Psoas muscle (tissue), 8 donors: Measurements from ENCODE around the gene CDK14. TPM values are rescaled to one million over a fixed set of nuclear protein-coding genes. Genes with fewer than 3 reads are reported as not detected.

Experiments
- ATAC-seq, 4 donors: fragments of 200-7000 bp; cut with Tn5 transposase; one replicate each; pipeline ENCODE4 v1.9.1; 2020; ENCODE audit warnings: moderate library complexity in 3 of 4, mild to moderate bottlenecking in 2 of 4
- DNase-seq, 2 donors: peaks; one replicate each; pipeline ENCODE4 v3.0.0-alpha.2; 2020
- H3K27ac ChIP-seq: fragments of 200-600 bp; one replicate; pipeline ENCODE4 v1.8.0; 2022
- H3K27me3 ChIP-seq, 3 donors: fragments of 200-600 bp in 1 of 3; one replicate each; pipeline versions ENCODE4 v1.6.1 to v1.8.0; 2013 to 2022; ENCODE audit warnings: low read length in 2 of 3, mild to moderate bottlenecking in 2 of 3, moderate library complexity in 1 of 3; ENCODE audit not compliant: insufficient read depth in 3 of 3
- H3K36me3 ChIP-seq, 2 donors: fragments of 200-600 bp in 1 of 2; one replicate each; pipeline versions ENCODE4 v1.6.1 to v1.8.0; 2013 to 2022; ENCODE audit warnings: low read depth in 1 of 2, mild to moderate bottlenecking in 1 of 2, moderate library complexity in 1 of 2; ENCODE audit not compliant: insufficient read depth in 1 of 2
- H3K4me1 ChIP-seq: fragments of 200-600 bp; one replicate; pipeline ENCODE4 v1.8.0; 2022
- H3K4me3 ChIP-seq: fragments of 200-600 bp; one replicate; pipeline ENCODE4 v1.8.0; 2022; ENCODE audit warnings: mild to moderate bottlenecking
- H3K9me3 ChIP-seq: fragments of 200-600 bp; one replicate; pipeline ENCODE4 v1.8.0; 2022
- WGBS, 3 donors: extraction: QIAGEN DNeasy Blood & Tissue Kit; methylation state at CpG; one replicate each; pipeline versions ENCODE4 v1.1.6 to v1.1.7; 2013; 5-methylcytosine and 5-hydroxymethylcytosine counted together
- intact Hi-C, 2 donors: fragments of 100-400 bp; cut with DNase I; formaldehyde crosslinking; loops; one replicate each; pipeline versions ENCODE4 v1.11.0 to v1.14.2; 2022
- polyA plus RNA-seq, 3 donors: library from polyadenylated mRNA; stranded (reverse); fragments of 200-250 nt; gene quantifications; one replicate each; pipeline ENCODE4 v1.2.3, GENCODE V29; 2013
- total RNA-seq, 4 donors: library from RNA; stranded (reverse); fragmentation: NEBNext Ultra II Directional in 2 of 4; extraction: Animal tissue kit (Norgen Biotek cat#: 25700) in 2 of 4; gene quantifications; one replicate each; pipeline versions ENCODE4 v1.2.1 to v1.2.4, GENCODE V29; 2021 to 2023
- TF ChIP-seq, protein P1 (sequence below): fragments of 200-600 bp; IDR thresholded peaks from one replicate; pipeline ENCODE4 v1.8.0; 2022; ENCODE audit warnings: antibody characterized with exemption
- donor health status: healthy with polysubstance abuse.
- donor health status: DM: no; HTN: no; CAD: no; lungs with moderate emphysema.
- donor health status: Bipolar disorder and iron deficiency.
- donor health status: healthy.
- donor health status: DM: yes; HTN: yes; CAD: no.
- donor health status: DM: no; HTN: no; CAD: no.
- donor health status: DM: no; HTN: no; CAD: no.
- donor health status: DM: yes; HTN: yes; CAD: no.

Gene CDK14
- total and polyA plus RNA-seq, 7 donors, result 1.7 to 16.6 (median 10.6) TPM

DNA sequence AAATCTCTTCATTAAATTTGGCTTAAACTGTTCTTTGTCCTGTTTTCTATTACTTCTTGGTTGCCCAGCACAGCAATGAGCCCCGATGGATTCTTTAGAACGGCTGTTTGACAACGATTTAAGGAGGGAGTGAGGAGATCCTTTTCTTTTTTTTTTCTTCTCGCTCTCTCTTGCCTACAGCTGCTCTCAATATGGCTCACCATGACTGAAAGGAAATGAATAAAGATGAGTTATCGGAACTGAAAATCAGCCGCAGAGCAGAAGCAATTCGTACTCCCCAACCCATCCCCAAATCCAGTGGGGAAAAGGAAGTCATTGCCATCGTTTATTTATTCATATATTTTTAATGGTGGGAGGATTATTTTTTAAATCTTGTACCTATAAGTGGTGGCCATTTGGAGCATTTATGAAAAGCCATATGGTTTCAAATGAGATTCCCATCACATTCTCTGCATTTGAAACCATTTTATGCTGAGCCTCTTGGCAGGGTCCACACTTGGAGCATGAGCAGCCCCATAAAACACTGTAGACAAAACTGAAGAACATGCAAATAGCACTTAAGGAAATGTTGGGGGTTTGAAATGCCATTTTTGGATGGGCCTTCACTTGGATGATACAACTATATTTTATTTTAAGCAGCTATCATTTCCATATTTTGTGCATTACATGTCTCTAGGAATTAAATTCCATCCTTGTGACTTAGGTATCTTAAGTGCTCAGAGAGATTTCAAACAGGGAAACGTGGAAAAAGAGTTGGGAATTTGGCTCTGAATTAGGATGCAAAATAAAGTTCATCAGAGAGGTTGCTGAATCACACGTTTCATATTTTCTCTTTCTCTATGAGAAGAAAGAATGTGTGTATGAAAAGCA lies 560.4 kb downstream of the CDK14 start:
- 84 to 86% (median 85%) methylated on average over 10 of the region's 10 CpGs for WGBS, 3 donors
- no peak for DNase-seq
- no peaks in the 10 kb centered on the region for H3K27me3 ChIP-seq
- intact Hi-C loops, result no loop called here
- H3K4me1 ChIP-seq, result no peaks in the 10 kb centered on the region
- ATAC-seq, result no peak
- H3K9me3 ChIP-seq, result no peaks in the 10 kb centered on the region
- TF ChIP-seq, protein P1, sequence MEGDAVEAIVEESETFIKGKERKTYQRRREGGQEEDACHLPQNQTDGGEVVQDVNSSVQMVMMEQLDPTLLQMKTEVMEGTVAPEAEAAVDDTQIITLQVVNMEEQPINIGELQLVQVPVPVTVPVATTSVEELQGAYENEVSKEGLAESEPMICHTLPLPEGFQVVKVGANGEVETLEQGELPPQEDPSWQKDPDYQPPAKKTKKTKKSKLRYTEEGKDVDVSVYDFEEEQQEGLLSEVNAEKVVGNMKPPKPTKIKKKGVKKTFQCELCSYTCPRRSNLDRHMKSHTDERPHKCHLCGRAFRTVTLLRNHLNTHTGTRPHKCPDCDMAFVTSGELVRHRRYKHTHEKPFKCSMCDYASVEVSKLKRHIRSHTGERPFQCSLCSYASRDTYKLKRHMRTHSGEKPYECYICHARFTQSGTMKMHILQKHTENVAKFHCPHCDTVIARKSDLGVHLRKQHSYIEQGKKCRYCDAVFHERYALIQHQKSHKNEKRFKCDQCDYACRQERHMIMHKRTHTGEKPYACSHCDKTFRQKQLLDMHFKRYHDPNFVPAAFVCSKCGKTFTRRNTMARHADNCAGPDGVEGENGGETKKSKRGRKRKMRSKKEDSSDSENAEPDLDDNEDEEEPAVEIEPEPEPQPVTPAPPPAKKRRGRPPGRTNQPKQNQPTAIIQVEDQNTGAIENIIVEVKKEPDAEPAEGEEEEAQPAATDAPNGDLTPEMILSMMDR, result no peak
- no peak overlapping the region for H3K27ac ChIP-seq
- no peaks in the 10 kb centered on the region for H3K36me3 ChIP-seq
- H3K4me3 ChIP-seq, result no peak overlapping the region

GRCh38 chr7:91157579-91158320 lies 561.6 kb downstream of the CDK14 start:
- Histone ChIP-seq H3K4me3 (no peak overlapping the region), H3K36me3 (no peaks in the 10 kb centered on the region), H3K9me3 (no peaks in the 10 kb centered on the region), H3K27ac (no peak overlapping the region), H3K27me3 (no peaks in the 10 kb centered on the region), H3K4me1 (no peaks in the 10 kb centered on the region)
- DNase-seq (no peak), ATAC-seq (no peak)
- intact Hi-C loops, result no loop called here
- WGBS, 3 donors, result 80 to 82% (median 80%) methylated on average over 6 of the region's 6 CpGs
- TF ChIP-seq, protein P1, result no peak

- Histone ChIP-seq H3K27me3 (no peaks in the 10 kb centered on the region), H3K27ac (no peak overlapping the region), H3K9me3 (no peaks in the 10 kb centered on the region), H3K4me3 (no peak overlapping the region), H3K36me3 (no peaks in the 10 kb centered on the region), H3K4me1 (no peaks in the 10 kb centered on the region)
- TF ChIP-seq, protein P1, result no peak
- intact Hi-C loops, result no loop called here
- 56 to 64% (median 62%) methylated on average over 6 of the region's 6 CpGs for WGBS, 3 donors
- DNase-seq, result no peak
- ATAC-seq, result no peak
These were observed 566.3 kb downstream of the CDK14 start for GRCh38 chr7:91162436-91162835.

GRCh38 chr7:91164506-91164905 lies 568.4 kb downstream of the CDK14 start:
- intact Hi-C loops, result no loop called here

More at GRCh38 chr7:91164506-91164905, 568.4 kb downstream of the CDK14 start:
- no peaks in the 10 kb centered on the region for H3K9me3 ChIP-seq
- TF ChIP-seq, protein P1, result no peak
- no peaks in the 10 kb centered on the region for H3K4me1 ChIP-seq
- H3K4me3 ChIP-seq, result no peak overlapping the region
- H3K27ac ChIP-seq, result no peak overlapping the region
- H3K27me3 ChIP-seq, result no peaks in the 10 kb centered on the region
- no peak for DNase-seq
- WGBS, 3 donors, result 35 to 67% (median 47%) methylated on average over 2 of the region's 2 CpGs
- no peaks in the 10 kb centered on the region for H3K36me3 ChIP-seq
- no peak for ATAC-seq
